NK-92 (cell line): Measurements from ENCODE around the gene SPATA2.
"Not testable (repeated sequence)": the region's sequence is repeated elsewhere in the genome, so short reads cannot be mapped to it uniquely, and the experiment has no call there.

Experiments
- DNase-seq: peaks from one replicate; lab custom pipeline; 2025; ENCODE audit not compliant: unreplicated experiment; lab: John Stamatoyannopoulos, UW

Gene SPATA2

GRCh38 chr20:49862607-49863200, 52.6 kb downstream of the SPATA2 start:
- no peak for DNase-seq

- DNase-seq = not testable (repeated sequence)
Observed at GRCh38 chr20:49861232-49861631, 54.1 kb downstream of the SPATA2 start.

- no peak for DNase-seq
Observed at GRCh38 chr20:49859807-49860206, 55.5 kb downstream of the SPATA2 start.

- DNase-seq = no peak
Observed at GRCh38 chr20:49859011-49859410, 56.3 kb downstream of the SPATA2 start.

GRCh38 chr20:49858076-49858585, 57.2 kb downstream of the SPATA2 start:
- DNase-seq = no peak

- DNase-seq = no peak
Observed at GRCh38 chr20:49856904-49857303, 58.4 kb downstream of the SPATA2 start.

- DNase-seq = no peak
Observed at GRCh38 chr20:49854190-49854875, 61.0 kb downstream of the SPATA2 start.

GRCh38 chr20:49853640-49854039, 61.7 kb downstream of the SPATA2 start:
- no peak for DNase-seq
